Measurements from ENCODE around the gene ASPA.

- TF ChIP-seq POLR2A (IDR thresholded peaks at IDR 0.05): no peak
- TF ChIP-seq CTCF (IDR thresholded peaks at IDR 0.05): no peak
Measured at GRCh38 chr17:3533752-3534151, 58.0 kb downstream of the ASPA start.
